Esophagus muscularis mucosa (tissue), 4 donors: ENCODE data around the gene HNRNPA2B1. TPM values are rescaled to one million over a fixed set of nuclear protein-coding genes. Genes with fewer than 3 reads are reported as not detected.

ENCODE experiments used
- DNase-seq: peaks from one replicate; pipeline ENCODE4 v3.0.0-alpha.2; 2017; ENCODE audit errors: extremely low spot score
- H3K27ac ChIP-seq, 4 donors: fragments of 200-600 bp; sonication (generic); replicated peaks in 1 of 4; 1 replicate in 3 of 4; 2 replicates in 1 of 4; pipeline ENCODE4 v1.5.1; 2016 to 2019; ENCODE audit warnings: mild to moderate bottlenecking in 1 of 4
- H3K27me3 ChIP-seq, 4 donors: fragments of 200-600 bp; sonication (generic); one replicate each; pipeline versions ENCODE4 v1.5.1 to v1.6.0; 2016 to 2019
- H3K36me3 ChIP-seq, 4 donors: fragments of 200-600 bp; sonication (generic); one replicate each; pipeline ENCODE4 v1.5.1; 2016 to 2019
- H3K4me1 ChIP-seq, 4 donors: fragments of 200-600 bp; sonication (generic); one replicate each; pipeline ENCODE4 v1.5.1; 2016 to 2019
- H3K4me3 ChIP-seq, 4 donors: fragments of 200-600 bp; sonication (generic); 1 replicate in 2 of 4; 2 replicates in 2 of 4; pipeline ENCODE4 v1.5.1; 2016 to 2019; ENCODE audit warnings: mild to moderate bottlenecking in 4 of 4, moderate library complexity in 1 of 4
- H3K9me3 ChIP-seq, 4 donors: fragments of 200-600 bp; sonication (generic); 1 replicate in 3 of 4; 2 replicates in 1 of 4; pipeline ENCODE4 v1.5.1; 2016 to 2019
- CTCF ChIP-seq, 3 experiments: fragments of 200-600 bp in 2 of 3; fragments of 450-650 bp in 1 of 3; sonication (generic) in 2 of 3; IDR thresholded peaks; one replicate each; pipeline ENCODE4 v1.5.1; 2017 to 2019; ENCODE audit warnings: antibody characterized with exemption in 3 of 3, mild to moderate bottlenecking in 2 of 3, moderate library complexity in 1 of 3
- EP300 ChIP-seq: sonication (generic); formaldehyde crosslinking; IDR thresholded peaks from one replicate; pipeline ENCODE4 v1.6.1; 2017; ENCODE audit warnings: antibody characterized with exemption
- POLR2A ChIP-seq: fragments of 450-650 bp; IDR thresholded peaks from one replicate; pipeline ENCODE4 v1.6.1; 2017; ENCODE audit warnings: antibody characterized with exemption, moderate library complexity, mild to moderate bottlenecking, low read depth
- POLR2AphosphoS5 ChIP-seq, 2 donors: sonication (generic); formaldehyde crosslinking; IDR thresholded peaks; one replicate each; pipeline ENCODE4 v1.6.1; 2017; ENCODE audit warnings: antibody characterized with exemption in 2 of 2
- WGBS: methylation state at CpG from one replicate; pipeline ENCODE4 v1.1.5; 2018; 5-methylcytosine and 5-hydroxymethylcytosine counted together
- intact Hi-C: fragments of 100-400 bp; cut with DNase I; formaldehyde crosslinking; loops from one replicate; pipeline ENCODE4 v1.15.1; 2023
- total RNA-seq, 4 donors: library from RNA; depleted of rRNA; stranded (reverse); fragments of >200 nt; gene quantifications; one replicate each; pipeline versions ENCODE4 v1.1.0 to v1.2.1, GENCODE V29; 2016

HNRNPA2B1 gene
- total RNA-seq, 4 donors from 2014 or later, result 158 to 220 (median 202) TPM

DNA sequence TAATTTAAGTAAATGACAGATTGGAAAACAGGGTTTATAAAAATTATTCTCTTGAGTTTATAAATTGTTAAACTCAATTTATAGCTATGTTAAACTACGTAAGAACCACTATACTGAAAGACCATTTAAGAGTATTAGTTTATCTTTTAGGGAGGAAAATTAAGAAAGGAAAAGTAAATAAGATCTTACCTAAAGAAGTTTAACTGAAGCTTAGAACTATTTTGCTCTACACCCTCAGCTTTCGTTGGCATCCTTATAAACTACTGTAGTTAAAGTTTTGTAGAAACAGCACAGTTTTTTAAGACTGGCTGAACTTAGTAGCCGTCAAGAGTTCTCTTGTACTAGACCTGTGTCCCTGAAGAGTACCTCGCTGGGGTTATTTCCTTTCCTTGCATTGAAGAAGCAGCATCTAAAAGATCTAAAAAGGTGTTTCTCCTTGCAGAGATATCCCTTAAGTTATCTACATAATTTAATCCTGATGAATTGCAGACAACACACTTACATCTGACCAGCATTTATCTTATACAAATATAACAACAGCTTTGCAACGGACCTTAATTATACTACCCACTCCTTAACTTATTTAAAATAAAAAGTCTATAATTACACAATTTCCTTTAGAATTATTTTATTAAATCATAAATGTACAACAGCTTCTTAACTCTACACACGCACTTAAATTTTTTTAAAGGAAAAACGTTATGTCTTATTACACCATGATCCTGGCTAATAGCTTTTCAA is 9.1 kb downstream of the HNRNPA2B1 start:
- no peak for DNase-seq
- Histone ChIP-seq H3K27ac (no peak overlapping the region), H3K9me3 (no peaks in the 10 kb centered on the region), H3K27me3 (no peaks in the 10 kb centered on the region), H3K36me3 (peaks cover 61 to 96% (median 89%) of the 10 kb centered on the region in 4 donors), H3K4me3 (no peak overlapping the region), H3K4me1 (peaks cover 46 to 66% (median 55%) of the 10 kb centered on the region in 4 donors)
- intact Hi-C loops, result no loop called here
- WGBS, result 71% methylated on average over 7 of the region's 7 CpGs
- no peak for TF ChIP-seq EP300
- no peak for TF ChIP-seq CTCF (IDR thresholded peaks at IDR 0.05)
- no peak for TF ChIP-seq POLR2AphosphoS5 (IDR thresholded peaks at IDR 0.05)
- TF ChIP-seq POLR2A, result no peak

DNA sequence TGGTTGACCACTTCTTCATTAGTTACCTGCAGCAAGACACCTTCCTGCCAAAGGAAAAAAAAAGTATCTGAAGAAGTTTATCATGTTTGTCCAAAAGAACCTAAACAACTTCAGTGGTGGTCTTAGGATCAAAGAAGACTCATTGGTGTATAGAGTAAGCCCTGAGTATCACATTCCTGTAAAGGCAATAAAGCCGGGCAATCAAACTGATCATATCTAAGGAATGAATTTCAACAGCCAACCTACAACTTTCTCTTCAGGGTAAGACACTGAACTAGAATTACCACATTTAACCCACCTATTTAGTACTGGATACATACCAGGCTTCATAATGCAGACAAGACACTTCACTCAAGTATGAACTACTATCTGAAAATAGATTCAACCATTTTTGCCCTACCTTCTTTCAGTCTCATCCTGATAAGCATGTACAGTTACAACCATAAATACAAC is 10.1 kb downstream of the HNRNPA2B1 start:
- H3K27ac ChIP-seq, result no peak overlapping the region
- H3K9me3 ChIP-seq, result no peaks in the 10 kb centered on the region
- no peak for DNase-seq
- H3K36me3 ChIP-seq, result peaks cover 61 to 93% (median 79%) of the 10 kb centered on the region in 4 donors
- TF ChIP-seq EP300, result no peak
- TF ChIP-seq POLR2A, result no peak
- TF ChIP-seq POLR2AphosphoS5 (IDR thresholded peaks at IDR 0.05), result no peak
- no peak for TF ChIP-seq CTCF (IDR thresholded peaks at IDR 0.05)
- H3K27me3 ChIP-seq, result no peaks in the 10 kb centered on the region
- no peak overlapping the region for H3K4me3 ChIP-seq
- 74% methylated on average over 1 of the region's 1 CpG for WGBS
- H3K4me1 ChIP-seq, result peaks cover 36 to 57% (median 45%) of the 10 kb centered on the region in 4 donors
- intact Hi-C loops, result no loop called here

- no peak overlapping the region for H3K27ac ChIP-seq
- DNase-seq, result no peak
- H3K27me3 ChIP-seq, result no peaks in the 10 kb centered on the region
- no peaks in the 10 kb centered on the region for H3K9me3 ChIP-seq
- peaks cover 29 to 49% (median 38%) of the 10 kb centered on the region in 4 donors for H3K4me1 ChIP-seq
- no peak overlapping the region for H3K4me3 ChIP-seq
- H3K36me3 ChIP-seq, result peaks cover 55 to 91% (median 73%) of the 10 kb centered on the region in 4 donors
- intact Hi-C loops, result no loop called here
- 83% methylated on average over 3 of the region's 3 CpGs for WGBS
- TF ChIP-seq EP300 (no peak), POLR2A (no peak)
Measured at GRCh38 chr7:26189697-26190096, 10.8 kb downstream of the HNRNPA2B1 start.

GRCh38 chr7:26188957-26189541 is 11.5 kb downstream of the HNRNPA2B1 start:
- Histone ChIP-seq H3K27me3 (no peaks in the 10 kb centered on the region), H3K4me3 (no peak overlapping the region), H3K9me3 (no peaks in the 10 kb centered on the region), H3K27ac (no peak overlapping the region), H3K36me3 (peaks cover 48 to 84% (median 69%) of the 10 kb centered on the region in 4 donors), H3K4me1 (peaks cover 23 to 43% (median 31%) of the 10 kb centered on the region in 4 donors)
- TF ChIP-seq CTCF (IDR thresholded peaks at IDR 0.05) (no peak), EP300 (no peak), POLR2A (no peak)
- no peak for DNase-seq
- 87% methylated on average over 3 of the region's 3 CpGs for WGBS
- intact Hi-C loops, result no loop called here

DNA sequence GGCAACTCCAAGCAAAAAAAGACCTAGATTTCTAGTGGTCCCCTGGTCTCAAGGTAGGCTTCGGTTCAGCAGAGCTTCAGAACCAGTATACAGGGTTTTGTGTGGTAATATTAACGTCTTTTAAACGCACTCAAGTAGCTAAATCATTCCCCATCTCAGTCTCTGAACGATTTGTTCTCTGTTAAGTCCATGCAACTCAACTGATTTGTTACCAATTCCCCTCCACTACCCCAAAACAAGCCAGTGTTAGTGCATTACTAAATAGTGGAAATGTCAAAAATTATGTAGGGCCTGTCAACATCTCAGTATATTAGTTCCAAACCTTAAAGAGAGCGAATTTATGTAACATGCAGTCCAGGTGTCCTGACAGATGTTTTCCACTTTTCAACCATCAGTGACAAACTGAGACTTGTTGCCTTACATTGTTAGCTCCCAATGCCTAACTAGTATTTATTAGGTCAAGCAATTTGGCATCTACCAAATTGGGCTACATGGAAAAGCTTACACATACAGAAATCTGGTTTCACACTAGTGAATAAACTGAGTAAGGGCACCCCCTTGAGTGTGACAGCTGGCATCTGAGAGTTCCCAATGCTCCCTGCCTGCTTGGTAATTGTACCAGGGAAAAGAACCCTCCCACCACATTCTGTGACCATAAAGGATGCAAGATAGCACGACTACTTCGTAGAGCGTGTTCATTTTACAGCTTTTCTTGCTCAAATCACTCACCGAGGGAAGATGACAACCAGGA is 12.2 kb downstream of the HNRNPA2B1 start:
- Histone ChIP-seq H3K27me3 (no peaks in the 10 kb centered on the region), H3K4me1 (peaks cover 23 to 42% (median 30%) of the 10 kb centered on the region in 4 donors), H3K9me3 (no peaks in the 10 kb centered on the region), H3K36me3 (peaks cover 43 to 77% (median 63%) of the 10 kb centered on the region in 4 donors), H3K27ac (no peak overlapping the region), H3K4me3 (no peak overlapping the region)
- DNase-seq, result no peak
- no peak for TF ChIP-seq POLR2AphosphoS5 (IDR thresholded peaks at IDR 0.05)
- TF ChIP-seq POLR2A, result no peak
- TF ChIP-seq CTCF (IDR thresholded peaks at IDR 0.05), result no peak
- no peak for TF ChIP-seq EP300
- intact Hi-C loops, result no loop called here
- WGBS, result 91% methylated on average over 9 of the region's 9 CpGs
